HG02571 (cell line): Measurements from ENCODE around the gene CHFR.
"Not testable (repeated sequence)": the region's sequence is repeated elsewhere in the genome, so short reads cannot be mapped to it uniquely, and the experiment has no call there.

Experiments used
- ATAC-seq: cut with Tn5 transposase; IDR thresholded peaks from one replicate; pipeline ENCODE4 v1.9.1; 2021; ENCODE audit warnings: mild to moderate bottlenecking, moderate library complexity; ENCODE audit not compliant: unreplicated experiment

CHFR gene

DNA sequence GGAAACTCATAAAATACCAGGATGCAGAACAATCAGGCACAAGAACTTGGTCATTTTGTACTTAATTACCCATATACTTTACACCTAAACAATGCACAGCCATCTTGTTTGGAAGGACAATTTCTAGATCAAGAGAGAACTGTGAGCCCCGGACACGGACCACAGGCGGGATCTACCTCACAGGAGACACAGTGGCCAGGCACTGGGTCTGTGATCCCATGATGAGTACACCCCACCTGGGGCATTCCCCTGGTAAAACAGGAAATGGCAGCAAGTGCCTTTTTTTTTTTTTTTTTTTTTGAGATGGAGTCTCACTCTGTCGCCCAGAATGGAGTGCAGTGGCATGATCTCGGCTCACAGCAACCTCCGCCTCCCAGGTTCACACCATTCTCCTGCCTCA, 74.0 kb downstream of the CHFR start:
- no peak for ATAC-seq

DNA sequence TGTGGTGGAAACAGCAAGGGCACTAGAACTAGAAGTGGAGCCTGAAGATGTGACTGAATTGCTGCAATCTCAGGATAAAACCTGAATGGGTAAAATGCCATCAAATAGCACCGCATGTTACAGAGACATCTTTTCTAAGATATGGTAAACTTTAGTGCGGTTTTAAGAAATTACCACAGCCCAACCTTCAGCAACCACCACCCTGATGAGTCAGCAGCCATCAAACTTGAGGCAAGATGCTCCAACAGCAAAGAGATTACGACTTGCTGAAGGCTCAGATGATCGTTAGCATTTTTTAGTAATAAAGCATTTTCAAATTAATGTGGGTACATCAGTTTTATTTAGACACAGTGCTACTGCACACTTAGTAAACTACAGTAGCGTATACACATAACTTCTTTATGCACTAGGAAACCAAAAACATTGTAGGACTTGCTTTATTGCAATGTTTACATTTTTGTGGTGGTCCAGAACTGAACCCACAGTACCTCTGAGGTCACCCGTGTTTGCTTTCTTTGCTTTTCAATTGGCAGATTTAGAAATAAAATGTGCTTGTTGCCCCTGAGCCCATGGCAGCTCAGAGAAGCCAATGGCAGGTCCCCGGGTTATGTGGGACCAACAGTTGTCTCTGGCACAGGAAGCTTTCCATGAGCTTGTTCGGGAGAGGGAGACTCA, 74.6 kb downstream of the CHFR start:
- ATAC-seq: no peak

DNA sequence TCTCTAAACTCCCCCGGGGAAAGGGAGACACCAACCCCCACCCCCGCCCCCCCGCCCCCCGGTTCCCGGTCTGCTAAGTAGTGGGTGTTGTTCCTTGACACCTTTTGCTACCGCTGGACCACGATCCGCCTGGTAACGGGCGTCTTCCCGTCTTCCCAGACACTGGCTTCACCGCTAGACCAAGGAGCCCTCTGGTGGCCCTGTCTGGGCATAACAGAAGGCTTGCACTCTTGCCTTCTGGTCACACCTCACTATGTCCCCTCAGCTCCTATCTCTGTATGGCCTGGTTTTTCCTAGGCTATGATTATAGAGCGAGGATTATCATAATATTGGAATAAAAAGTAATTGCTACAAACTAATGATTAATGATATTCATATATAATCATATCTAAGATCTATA, 78.0 kb downstream of the CHFR start:
- ATAC-seq: not testable (repeated sequence)

DNA sequence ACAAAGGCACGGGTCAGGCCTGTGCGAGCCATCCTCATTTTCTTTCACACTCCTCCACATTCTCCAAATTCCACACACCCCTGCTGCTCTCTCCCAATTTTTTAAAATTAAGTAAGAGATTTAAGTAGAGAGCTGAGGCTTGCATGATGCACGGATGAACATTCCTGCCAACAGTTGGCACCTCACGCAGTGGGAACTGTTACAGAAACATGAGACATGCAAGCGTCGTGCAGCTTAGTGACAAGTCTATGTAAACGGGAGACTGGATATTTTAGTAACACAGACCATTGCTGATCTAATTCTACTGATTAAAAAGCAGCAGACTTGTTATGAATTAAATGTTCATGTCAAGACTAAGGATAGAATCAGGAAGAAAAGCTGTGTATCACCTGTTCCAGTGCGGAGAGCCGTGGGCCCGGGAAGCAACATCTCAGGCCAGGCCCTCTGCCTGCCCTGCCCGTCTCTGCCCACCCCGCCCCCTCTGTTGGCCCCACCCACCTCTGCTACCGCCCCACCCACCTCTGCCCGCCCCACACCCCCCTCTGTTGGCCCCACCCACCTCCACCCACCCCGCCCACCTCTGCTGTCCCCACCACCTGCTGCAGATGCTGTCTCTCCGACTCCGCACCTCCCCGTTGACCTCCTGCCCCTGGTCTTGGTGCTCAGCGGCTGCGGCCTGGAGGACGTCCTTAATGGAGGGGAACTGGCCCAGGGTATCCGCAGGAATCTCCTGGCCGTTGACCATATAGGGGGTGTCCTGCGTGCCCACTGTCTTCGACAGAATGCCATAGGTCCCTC, 79.9 kb downstream of the CHFR start:
- ATAC-seq: no peak

DNA sequence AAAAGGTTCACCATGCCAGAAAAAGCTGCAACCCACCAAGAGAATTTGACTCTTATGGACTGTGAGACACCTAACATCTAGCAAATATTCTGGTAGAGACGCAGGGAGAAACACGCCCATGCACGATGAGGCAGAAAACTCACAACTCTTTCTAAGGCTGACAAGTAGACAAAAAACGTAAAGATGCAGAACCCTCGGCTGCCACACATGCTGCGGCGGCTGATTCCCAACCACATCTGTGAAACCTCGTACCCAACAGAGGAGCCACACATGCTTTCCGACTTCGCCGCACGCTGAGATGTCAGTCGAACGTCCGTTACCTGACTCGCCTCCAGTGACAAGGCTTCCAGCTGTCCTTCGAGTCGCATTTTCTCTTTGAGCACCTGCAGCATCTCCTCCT, 80.5 kb downstream of the CHFR start:
- no peak for ATAC-seq

DNA sequence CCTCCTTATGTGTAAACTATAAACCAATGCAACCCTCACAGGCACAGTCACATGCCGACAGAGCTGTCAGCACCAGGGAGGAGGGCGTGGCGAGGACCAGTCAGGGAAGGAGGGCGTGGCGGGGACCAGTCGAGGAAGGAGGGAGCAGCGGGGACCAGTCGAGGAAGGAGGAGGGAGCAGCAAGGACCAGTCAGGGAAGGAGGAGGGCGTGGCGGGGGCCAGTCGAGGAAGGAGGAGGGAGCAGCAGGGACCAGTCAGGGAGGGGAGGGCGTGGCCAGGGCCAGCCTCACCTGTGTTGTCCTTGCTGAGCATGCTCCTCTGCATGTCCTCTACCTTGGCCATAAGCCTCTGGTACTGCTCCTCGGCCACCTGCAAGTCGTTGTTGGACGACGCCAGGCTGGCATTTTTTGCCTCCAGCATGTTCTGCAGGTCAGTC, 83.0 kb downstream of the CHFR start:
- no peak for ATAC-seq

DNA sequence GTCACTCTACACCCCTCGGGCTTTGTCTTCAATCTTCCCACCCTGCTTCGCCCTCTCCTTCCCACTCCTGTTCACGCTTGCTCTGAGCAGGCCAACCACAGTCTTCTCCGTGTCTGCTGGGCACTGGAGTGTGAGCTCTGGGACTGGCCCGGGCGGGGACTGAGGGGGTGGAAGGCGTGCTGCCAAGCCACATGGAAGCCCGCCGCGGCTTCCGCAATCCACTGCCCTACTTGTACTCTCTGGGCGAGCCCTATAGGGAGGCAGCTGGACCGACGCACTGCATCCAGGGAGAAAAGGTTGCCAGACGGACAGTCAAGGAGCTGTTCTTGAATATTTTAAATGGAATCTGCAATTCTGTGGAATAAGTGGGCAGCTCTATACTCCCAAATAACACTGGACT, 83.5 kb downstream of the CHFR start:
- no peak for ATAC-seq

DNA sequence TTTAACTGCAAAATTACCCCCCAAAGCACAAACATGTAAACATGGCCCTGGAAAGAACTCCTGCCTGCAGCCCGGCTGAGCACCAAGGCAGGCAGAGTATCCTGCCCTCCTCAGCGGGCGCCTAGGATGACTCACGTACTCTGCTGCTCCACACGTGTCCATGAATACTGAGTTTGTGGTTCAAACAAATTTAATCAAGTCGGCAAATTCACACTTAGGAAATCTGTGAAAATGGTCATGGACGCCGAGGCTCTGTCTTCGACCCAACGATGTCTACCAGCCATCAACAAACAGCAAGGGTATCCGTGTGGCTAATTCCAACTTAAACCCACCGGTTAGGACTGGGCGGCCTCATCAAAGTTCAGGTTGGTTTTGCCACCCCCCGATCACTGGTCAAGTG, 84.3 kb downstream of the CHFR start:
- no peak for ATAC-seq

DNA sequence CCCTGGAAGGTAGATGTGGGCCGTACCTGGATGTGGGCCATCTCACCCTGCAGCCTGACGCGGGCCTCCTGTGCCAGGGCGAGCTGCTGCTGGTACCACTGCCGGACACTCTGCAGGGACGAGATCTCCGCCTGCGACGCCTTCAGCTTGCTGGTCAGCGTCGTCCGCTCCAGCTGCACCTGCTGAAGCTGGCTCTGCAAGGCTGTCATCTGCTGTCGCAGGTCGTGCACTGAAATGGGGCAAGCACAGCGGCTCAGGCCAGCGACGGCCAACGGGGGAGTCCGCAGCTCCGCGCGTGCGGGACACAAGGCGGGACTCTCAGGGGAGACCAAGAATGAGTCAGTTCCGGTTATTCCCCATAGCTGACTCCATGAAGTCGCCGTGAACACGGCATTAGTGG, 85.7 kb downstream of the CHFR start:
- no peak for ATAC-seq

DNA sequence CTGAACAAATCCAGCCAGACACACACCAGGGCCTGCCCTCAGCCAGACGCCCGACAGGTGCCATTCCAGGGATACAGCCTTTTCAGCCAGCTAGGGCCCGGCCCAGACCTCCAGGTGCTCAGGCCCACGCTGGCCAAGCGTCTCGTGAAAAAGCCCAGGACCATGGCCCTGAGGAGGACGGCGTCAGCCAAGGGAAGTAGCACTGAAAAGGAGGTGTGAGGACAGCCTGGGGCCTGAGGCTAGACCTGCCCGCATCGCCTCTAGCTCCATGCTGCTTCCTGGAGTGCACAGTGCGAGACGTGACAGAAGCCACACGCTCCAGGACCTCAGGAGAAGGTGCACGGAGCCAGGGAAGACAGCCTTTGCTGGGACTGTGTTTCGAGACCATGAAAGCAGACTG, 88.6 kb downstream of the CHFR start:
- no peak for ATAC-seq

DNA sequence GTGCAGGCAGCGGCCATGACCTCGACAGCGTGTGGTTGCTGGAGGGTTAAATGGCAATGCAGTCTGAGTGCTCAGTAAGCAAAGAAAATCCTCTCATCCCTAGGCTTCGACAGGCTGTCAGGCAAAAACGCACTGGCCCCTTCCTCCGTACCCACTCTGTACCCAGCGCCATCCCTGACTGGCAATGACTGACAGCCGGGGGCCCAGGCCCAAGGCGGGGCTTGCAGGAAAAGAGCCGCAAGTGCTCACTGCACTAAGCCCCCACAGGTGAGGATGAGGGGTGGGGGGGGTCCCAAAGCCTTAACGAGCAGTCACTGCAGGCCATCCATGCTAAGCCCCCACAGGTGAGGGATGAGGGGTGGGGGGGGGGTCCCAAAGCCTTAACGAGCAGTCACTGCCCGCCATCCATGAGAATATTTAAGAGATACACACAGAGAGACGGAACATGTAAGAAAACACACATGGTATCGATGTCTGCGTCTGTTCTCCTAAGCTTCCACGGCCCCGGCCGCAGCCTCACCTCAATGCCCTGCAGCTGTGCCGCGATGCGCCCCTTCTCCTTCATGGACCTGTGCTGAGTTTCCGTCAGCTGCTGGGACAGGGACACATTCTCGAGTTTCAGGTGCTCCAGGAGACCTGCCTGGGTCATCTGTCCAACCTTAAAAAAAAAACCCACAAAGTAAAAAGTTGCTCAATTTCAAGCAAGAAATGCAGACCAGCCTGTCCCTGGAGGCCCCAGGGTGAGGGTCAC, 89.4 kb downstream of the CHFR start:
- no peak for ATAC-seq

DNA sequence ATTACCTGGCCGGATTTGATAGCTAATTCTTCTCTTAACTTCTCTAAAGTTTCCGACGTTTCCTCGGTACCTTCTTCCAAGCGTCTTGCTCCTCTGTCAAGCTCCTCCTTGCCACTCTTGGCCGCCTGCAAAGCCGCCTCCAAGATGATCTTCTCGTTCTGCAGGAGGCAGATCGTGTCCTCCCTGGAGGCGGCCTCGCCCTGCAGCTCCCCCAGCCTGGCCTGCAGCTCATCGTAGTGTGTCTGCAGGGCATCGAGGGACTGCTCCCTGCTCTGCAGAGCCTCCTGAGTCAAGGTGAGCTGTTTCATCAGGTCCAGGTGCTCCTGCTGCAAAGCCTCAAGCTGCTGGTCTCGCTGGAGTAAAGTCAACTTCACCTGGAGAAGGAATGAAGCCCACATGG, 91.6 kb downstream of the CHFR start:
- ATAC-seq: no peak

DNA sequence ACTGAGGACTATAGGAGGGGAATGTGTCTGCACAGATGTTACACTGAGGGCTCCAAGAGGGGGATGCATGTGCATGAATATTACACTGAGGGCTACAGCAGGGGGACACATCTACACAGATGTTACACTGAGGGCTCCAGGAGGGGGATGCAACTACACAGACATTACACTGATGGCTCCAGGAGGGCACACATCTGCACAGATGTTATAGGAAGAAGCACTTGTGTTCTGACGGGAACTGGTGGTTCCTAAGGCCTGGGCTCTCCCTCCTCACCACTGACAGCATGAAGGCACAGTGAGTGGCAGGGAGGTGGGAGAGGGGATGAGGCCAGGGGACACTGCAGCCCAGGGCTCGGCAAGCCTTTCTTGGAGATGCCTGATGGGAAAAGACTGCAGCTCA, 95.5 kb downstream of the CHFR start:
- ATAC-seq: not testable (repeated sequence)

DNA sequence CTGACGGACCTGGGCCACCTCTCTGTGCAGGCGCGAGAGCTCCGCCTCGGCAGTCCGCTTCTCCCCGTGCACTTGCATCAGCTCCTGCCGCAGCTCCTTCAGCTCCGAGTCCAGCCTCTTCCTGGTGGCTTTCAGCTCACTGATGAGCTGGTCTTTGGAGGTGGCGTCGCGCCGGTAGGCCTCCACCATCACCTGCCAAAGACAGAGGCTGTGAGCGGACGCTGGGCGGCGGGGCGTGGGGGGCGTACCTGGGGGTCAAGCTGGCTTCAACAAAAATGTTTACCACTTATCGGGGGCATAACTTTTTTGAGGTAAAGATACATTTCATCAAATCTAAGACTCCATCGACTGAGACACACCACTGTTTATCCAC, 98.3 kb downstream of the CHFR start:
- no peak for ATAC-seq

DNA sequence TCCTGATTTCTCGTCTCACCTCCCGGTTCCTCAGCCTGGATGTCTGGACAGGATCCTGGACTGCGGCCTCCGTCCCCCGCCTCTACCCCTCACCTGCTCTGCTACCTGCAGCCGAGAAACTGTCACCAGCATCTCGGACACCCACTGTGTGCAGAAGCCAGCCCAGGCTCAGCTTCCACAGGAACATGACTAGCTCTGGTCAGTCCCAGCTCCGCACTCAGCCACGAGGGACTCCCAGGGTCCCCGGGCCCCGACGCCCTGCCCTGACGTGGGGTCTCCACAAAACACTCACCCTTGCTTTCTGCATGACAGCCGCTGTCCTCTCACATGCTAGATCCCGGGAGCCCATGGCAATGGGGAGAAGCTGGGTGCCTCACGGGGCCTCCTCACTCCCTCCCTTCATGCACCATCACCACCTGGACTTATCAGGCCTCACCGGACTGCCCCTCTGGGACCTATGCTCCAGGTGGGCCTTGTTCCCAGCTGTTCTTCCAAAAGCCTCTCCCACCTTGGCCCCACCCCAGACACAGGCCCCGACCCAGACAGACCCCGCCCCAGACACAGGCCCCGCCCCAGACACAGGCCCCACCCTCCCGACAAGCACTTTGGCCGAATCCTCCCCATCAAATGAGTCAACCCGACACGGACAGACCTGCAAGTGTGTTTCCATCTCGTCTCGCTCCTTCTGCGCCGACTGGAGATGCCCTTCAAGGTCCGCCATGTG, 98.9 kb downstream of the CHFR start:
- no peak for ATAC-seq

DNA sequence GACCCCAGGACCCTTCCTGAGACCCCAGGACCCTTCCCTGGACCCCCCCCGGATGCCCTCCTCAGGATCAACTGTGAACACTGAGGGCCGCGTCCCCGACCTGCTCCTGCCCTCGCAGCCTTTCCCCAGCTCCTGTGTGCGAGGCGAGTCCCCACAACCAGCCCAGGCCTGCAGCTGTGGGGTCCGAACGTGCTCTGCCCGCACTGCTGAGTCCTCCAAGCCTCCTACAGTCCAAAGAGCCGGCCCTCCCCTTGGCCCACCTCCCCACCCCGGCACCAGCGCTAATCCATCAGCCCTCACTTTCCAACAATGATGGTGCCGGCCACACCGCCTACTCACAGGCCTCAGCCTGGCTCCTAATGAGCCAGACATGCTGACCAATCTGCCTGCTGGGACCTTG, 99.5 kb downstream of the CHFR start:
- no peak for ATAC-seq

DNA sequence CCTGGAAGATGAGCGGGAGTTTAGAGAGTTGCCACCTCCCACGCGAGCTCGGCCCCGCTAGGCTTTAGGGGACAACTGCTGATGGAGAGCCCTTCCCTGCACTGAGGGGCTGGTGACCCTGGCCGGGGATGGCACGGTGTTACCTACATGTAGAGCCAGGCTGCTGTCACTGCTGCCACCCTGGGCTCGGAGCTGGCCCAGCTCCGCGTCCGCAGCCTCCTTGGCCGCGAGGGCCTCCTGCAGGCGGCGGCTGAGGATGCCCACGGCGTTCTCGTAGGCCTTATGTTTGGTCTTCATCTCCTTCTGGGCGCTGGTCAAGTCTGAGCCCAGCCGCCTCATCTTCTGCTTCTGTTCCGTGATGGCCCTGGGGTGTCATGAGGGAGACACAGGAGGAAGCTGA, 101.2 kb downstream of the CHFR start:
- no peak for ATAC-seq

DNA sequence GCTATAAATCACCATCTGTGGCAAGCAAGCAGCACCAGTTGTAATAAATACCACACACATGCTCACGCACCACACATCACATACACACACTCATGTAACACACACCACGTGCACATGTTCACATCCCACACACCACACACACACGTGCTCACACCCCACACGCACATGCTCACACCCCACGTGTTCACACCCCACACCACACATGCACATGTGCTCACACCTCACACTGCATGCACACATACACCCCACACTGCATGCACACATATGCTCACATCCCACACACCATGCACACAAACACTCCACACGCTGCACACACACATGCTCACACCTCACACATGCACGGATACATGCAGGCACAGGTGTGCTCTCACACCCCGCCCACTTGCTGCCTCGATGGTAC, 102.8 kb downstream of the CHFR start:
- no peak for ATAC-seq

DNA sequence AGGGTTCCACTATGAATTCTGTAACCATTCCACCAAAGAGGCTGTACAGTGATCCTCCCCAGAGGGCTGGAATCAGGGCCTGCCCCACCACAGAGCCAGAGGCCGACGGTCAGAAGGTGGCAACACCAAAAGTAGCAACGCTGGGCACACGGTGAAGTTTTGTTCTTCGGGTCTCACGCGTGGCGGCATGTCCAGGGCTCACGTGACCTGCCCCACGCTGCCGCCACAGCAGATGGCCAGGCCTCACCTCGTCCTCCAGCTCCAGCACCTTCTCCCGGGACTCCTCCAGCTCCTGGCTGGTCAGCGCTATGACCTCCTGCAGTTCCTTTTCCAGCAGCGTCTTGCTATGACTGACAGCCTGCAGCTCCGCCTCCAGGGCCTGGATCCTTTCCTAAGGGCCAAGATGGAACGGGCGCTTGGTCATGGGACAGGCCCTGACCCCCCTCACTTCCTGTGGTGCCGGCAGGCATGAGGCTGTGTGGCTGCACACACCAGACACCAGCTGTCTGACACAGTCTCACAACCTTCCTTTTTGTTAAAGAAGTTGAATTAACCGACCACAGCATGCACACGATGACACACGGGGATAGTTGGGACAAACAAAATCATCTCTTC, 103.4 kb downstream of the CHFR start:
- ATAC-seq: no peak
